NCI-H1436 treated with DMSO at 0.1 percent for 48 hours (cell line): Measurements from ENCODE around the gene COL21A1.
"Not testable (repeated sequence)": the region's sequence is repeated elsewhere in the genome, so short reads cannot be mapped to it uniquely, and the experiment has no call there.

ENCODE experiments used
- DNase-seq: peaks from one replicate; lab custom pipeline; 2025; lab: John Stamatoyannopoulos, UW

COL21A1 gene

GRCh38 chr6:56246881-56247653 is at the start of gene COL21A1:
COL21A1 (minus strand) TSS chr6:56247580; CDS start chr6:56182618, 64,962 bp downstream.
- DNase-seq = no peak

- DNase-seq = no peak
Measured at GRCh38 chr6:56293781-56294180, 46.4 kb upstream of the COL21A1 start.

GRCh38 chr6:56292505-56293181 is 45.3 kb upstream of the COL21A1 start:
- DNase-seq = no peak

GRCh38 chr6:56291302-56291917 is 44.0 kb upstream of the COL21A1 start:
- no peak for DNase-seq

GRCh38 chr6:56289721-56290120 is 42.3 kb upstream of the COL21A1 start:
- DNase-seq = no peak

- DNase-seq = no peak
Measured at GRCh38 chr6:56288347-56288746, 41.0 kb upstream of the COL21A1 start.

- DNase-seq = no peak
Measured at GRCh38 chr6:56282391-56282790, 35.0 kb upstream of the COL21A1 start.

- DNase-seq = no peak
Measured at GRCh38 chr6:56280126-56280525, 32.7 kb upstream of the COL21A1 start.

- no peak for DNase-seq
Measured at GRCh38 chr6:56279331-56280080, 32.1 kb upstream of the COL21A1 start.

GRCh38 chr6:56278171-56278591 is 30.8 kb upstream of the COL21A1 start:
- DNase-seq = no peak

GRCh38 chr6:56270812-56271441 is 23.5 kb upstream of the COL21A1 start:
- no peak for DNase-seq

GRCh38 chr6:56268266-56268665 is 20.9 kb upstream of the COL21A1 start:
- DNase-seq = no peak

- no peak for DNase-seq
Measured at GRCh38 chr6:56266011-56266410, 18.6 kb upstream of the COL21A1 start.

- DNase-seq = no peak
Measured at GRCh38 chr6:56263596-56264315, 16.4 kb upstream of the COL21A1 start.

- not testable (repeated sequence) for DNase-seq
Measured at GRCh38 chr6:56260593-56260992, 13.2 kb upstream of the COL21A1 start.

GRCh38 chr6:56259234-56260077 is 12.1 kb upstream of the COL21A1 start:
- DNase-seq = no peak

- no peak for DNase-seq
Measured at GRCh38 chr6:56255349-56255748, 8.0 kb upstream of the COL21A1 start.

- DNase-seq = no peak
Measured at GRCh38 chr6:56250266-56250665, 2.9 kb upstream of the COL21A1 start.

GRCh38 chr6:56247654-56248122 is 308 bp upstream of the COL21A1 start:
- no peak for DNase-seq

GRCh38 chr6:56246541-56246880 is 869 bp downstream of the COL21A1 start:
- DNase-seq = no peak
